Upper lobe of left lung (tissue), 6 donors: ENCODE results near the gene KRTAP10-9. TPM values are rescaled to one million over a fixed set of nuclear protein-coding genes. Genes with fewer than 3 reads are reported as not detected.
A peak's percentile ranks its signal among the peaks of the same experiment; 100 is the strongest.
"Not testable (repeated sequence)": the region's sequence is repeated elsewhere in the genome, so short reads cannot be mapped to it uniquely, and the experiment has no call there.

Experiments
- ATAC-seq, 2 donors: fragments of 200-7000 bp; cut with Tn5 transposase; one replicate each; pipeline ENCODE4 v1.9.1; 2022; ENCODE audit warnings: mild to moderate bottlenecking in 2 of 2, moderate library complexity in 2 of 2; ENCODE audit not compliant: low FRiP score in 2 of 2
- DNase-seq, 2 donors: peaks; one replicate each; pipeline ENCODE4 v3.0.0-alpha.2; 2019 to 2020
- H3K27ac ChIP-seq, 4 donors: fragments of 200-600 bp; sonication (generic); one replicate each; pipeline ENCODE4 v1.5.1; 2016 to 2019
- H3K27me3 ChIP-seq, 4 donors: fragments of 200-600 bp; sonication (generic); one replicate each; pipeline ENCODE4 v1.5.1; 2017 to 2019
- H3K36me3 ChIP-seq, 4 donors: fragments of 200-600 bp; sonication (generic); one replicate each; pipeline ENCODE4 v1.5.1; 2016 to 2019
- H3K4me1 ChIP-seq, 4 donors: fragments of 200-600 bp; sonication (generic); one replicate each; pipeline ENCODE4 v1.5.1; 2018 to 2019
- H3K4me3 ChIP-seq, 4 donors: fragments of 200-600 bp; sonication (generic); one replicate each; pipeline ENCODE4 v1.5.1; 2017 to 2019; ENCODE audit warnings: mild to moderate bottlenecking in 2 of 4, moderate library complexity in 1 of 4
- H3K9me3 ChIP-seq, 4 donors: fragments of 200-600 bp; sonication (generic); one replicate each; pipeline ENCODE4 v1.5.1; 2018 to 2019
- EP300 ChIP-seq, 4 donors: sonication (generic); formaldehyde crosslinking; IDR thresholded peaks; one replicate each; pipeline ENCODE4 v1.5.1; 2017; ENCODE audit warnings: antibody characterized with exemption in 4 of 4, control low read depth in 2 of 4
- POLR2A ChIP-seq, 4 donors: fragments of 450-650 bp; IDR thresholded peaks; one replicate each; pipeline ENCODE4 v1.5.1; 2016 to 2017; ENCODE audit warnings: antibody characterized with exemption in 4 of 4, mild to moderate bottlenecking in 2 of 4
- POLR2AphosphoS5 ChIP-seq, 2 donors: sonication (generic); formaldehyde crosslinking; IDR thresholded peaks; one replicate each; pipeline ENCODE4 v1.5.1; 2017; ENCODE audit warnings: antibody characterized with exemption in 2 of 2
- WGBS, 2 donors: methylation state at CpG; one replicate each; pipeline ENCODE4 v1.1.5; 2017 to 2018; 5-methylcytosine and 5-hydroxymethylcytosine counted together
- total RNA-seq, 6 donors: library from RNA; depleted of rRNA in 4 of 6; stranded (reverse); fragments of >200 nt in 4 of 6; gene quantifications; one replicate each; pipeline versions ENCODE4 v1.1.0 to v1.2.1, GENCODE V29; 2016 to 2021
- TF ChIP-seq, protein P1 (sequence below), 6 experiments: fragments of 450-650 bp in 4 of 6; fragments of 200-600 bp in 2 of 6; sonication (generic) in 2 of 6; IDR thresholded peaks; one replicate each; pipeline ENCODE4 v1.5.1; 2016 to 2019; ENCODE audit warnings: antibody characterized with exemption in 6 of 6
- donor health status: DM: no; HTN: no; CAD: no; lungs with moderate emphysema.
- donor health status: DM: no; HTN: yes; CAD: no; lungs with severe emphysema.

KRTAP10-9 gene
- total RNA-seq, 6 donors from 2014 or later: not detected

- DNase-seq: no peak
- no peak for ATAC-seq
- H3K27me3 ChIP-seq: no peaks in the 10 kb centered on the region
- H3K27ac ChIP-seq: no peak overlapping the region
- 78 to 83% methylated on average over 4 of the region's 4 CpGs for WGBS, 2 donors
- peaks cover 0 to 23% (median 8%) of the 10 kb centered on the region in 4 donors for H3K9me3 ChIP-seq
- no peak overlapping the region for H3K4me3 ChIP-seq
- no peaks in the 10 kb centered on the region for H3K4me1 ChIP-seq
- no peaks in the 10 kb centered on the region for H3K36me3 ChIP-seq
- TF ChIP-seq POLR2A (IDR thresholded peaks at IDR 0.05) (no peak), POLR2AphosphoS5 (IDR thresholded peaks at IDR 0.05) (no peak), EP300 (IDR thresholded peaks at IDR 0.05) (no peak)
- TF ChIP-seq, protein P1, sequence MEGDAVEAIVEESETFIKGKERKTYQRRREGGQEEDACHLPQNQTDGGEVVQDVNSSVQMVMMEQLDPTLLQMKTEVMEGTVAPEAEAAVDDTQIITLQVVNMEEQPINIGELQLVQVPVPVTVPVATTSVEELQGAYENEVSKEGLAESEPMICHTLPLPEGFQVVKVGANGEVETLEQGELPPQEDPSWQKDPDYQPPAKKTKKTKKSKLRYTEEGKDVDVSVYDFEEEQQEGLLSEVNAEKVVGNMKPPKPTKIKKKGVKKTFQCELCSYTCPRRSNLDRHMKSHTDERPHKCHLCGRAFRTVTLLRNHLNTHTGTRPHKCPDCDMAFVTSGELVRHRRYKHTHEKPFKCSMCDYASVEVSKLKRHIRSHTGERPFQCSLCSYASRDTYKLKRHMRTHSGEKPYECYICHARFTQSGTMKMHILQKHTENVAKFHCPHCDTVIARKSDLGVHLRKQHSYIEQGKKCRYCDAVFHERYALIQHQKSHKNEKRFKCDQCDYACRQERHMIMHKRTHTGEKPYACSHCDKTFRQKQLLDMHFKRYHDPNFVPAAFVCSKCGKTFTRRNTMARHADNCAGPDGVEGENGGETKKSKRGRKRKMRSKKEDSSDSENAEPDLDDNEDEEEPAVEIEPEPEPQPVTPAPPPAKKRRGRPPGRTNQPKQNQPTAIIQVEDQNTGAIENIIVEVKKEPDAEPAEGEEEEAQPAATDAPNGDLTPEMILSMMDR (IDR thresholded peaks at IDR 0.05): no peak
Observed at GRCh38 chr21:44606495-44606894, 20.4 kb upstream of the KRTAP10-9 start.

DNA sequence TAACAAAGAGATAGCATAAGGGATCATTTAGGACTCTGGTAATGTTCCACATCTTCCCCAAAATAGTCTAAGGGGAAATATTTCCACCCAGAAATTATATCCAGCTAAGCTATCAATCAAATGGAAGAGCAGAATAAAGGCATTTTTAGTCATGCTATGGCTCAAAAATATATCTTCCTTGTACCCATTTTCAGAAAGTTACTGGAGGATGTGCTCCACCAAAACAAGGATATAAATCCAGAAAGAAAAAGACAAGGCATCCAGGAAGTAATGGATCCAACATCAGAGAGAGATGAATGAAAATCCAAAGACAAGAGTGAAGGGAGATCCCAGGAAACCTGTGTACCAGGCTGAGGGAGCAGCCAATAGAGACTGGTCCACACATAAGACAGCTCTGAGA is 17.7 kb upstream of the KRTAP10-9 start:
- H3K4me1 ChIP-seq: no peaks in the 10 kb centered on the region
- no peak overlapping the region for H3K27ac ChIP-seq
- peaks cover 0 to 30% (median 10%) of the 10 kb centered on the region in 4 donors for H3K9me3 ChIP-seq
- TF ChIP-seq, protein P1 (IDR thresholded peaks at IDR 0.05): no peak
- no peak for TF ChIP-seq POLR2AphosphoS5 (IDR thresholded peaks at IDR 0.05)
- no peak for TF ChIP-seq EP300 (IDR thresholded peaks at IDR 0.05)
- TF ChIP-seq POLR2A (IDR thresholded peaks at IDR 0.05): no peak
- no peak for ATAC-seq
- H3K4me3 ChIP-seq: no peak overlapping the region
- peaks cover 0 to 3% (median 0%) of the 10 kb centered on the region in 4 donors for H3K27me3 ChIP-seq
- H3K36me3 ChIP-seq: no peaks in the 10 kb centered on the region
- DNase-seq: no peak

DNA sequence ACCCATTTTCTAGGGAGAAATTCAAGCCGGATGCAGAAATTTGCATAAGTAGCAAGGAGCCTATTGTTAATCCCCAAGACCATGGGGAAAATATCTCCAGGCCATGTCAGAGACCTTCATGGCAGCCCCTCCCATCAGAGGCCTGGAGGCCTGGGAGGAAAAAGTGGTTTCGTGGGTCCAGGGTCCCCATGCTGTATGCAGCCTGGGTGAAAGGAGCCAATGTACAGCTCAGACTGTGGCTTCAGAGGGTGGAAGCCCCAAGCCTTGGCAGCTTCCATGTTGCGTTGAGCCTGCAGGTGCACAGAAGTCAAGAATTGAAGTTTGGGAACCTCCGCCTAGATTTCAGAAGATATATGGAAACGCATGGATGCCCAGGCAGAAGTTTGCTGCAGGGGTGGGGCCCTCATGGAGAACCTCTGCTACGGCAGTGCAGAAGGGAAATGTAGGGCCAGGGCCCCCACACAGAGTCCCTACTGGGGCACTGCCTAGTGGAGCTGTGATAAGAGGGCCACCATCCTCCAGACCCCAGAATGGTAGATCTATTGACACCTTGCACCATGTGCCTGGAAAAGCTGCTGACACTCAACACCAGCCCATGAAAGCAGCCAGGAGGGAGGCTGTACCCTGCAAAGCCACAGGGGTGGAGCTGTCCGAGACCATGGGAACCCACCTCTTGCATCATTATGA is 16.6 kb upstream of the KRTAP10-9 start:
- not testable (repeated sequence) for ATAC-seq, H3K27ac ChIP-seq, H3K4me1 ChIP-seq, DNase-seq, H3K27me3 ChIP-seq, H3K4me3 ChIP-seq, H3K36me3 ChIP-seq
- 94 to 96% methylated on average over 6 to 7 of the region's 7 CpGs for WGBS, 2 donors
- peaks cover 0 to 30% (median 10%) of the 10 kb centered on the region in 4 donors for H3K9me3 ChIP-seq

GRCh38 chr21:44611551-44611950 is 15.3 kb upstream of the KRTAP10-9 start:
- no peak overlapping the region for H3K4me3 ChIP-seq
- TF ChIP-seq, protein P1 (IDR thresholded peaks at IDR 0.05): no peak
- TF ChIP-seq POLR2A (IDR thresholded peaks at IDR 0.05) (no peak), EP300 (IDR thresholded peaks at IDR 0.05) (no peak), POLR2AphosphoS5 (IDR thresholded peaks at IDR 0.05) (no peak)
- peaks cover 0 to 30% (median 10%) of the 10 kb centered on the region in 4 donors for H3K9me3 ChIP-seq
- 87 to 89% methylated on average over 4 of the region's 4 CpGs for WGBS, 2 donors
- no peaks in the 10 kb centered on the region for H3K4me1 ChIP-seq
- H3K27ac ChIP-seq: no peak overlapping the region
- H3K27me3 ChIP-seq: peaks cover 0 to 3% (median 0%) of the 10 kb centered on the region in 4 donors
- no peak for ATAC-seq
- no peaks in the 10 kb centered on the region for H3K36me3 ChIP-seq
- no peak for DNase-seq

DNA sequence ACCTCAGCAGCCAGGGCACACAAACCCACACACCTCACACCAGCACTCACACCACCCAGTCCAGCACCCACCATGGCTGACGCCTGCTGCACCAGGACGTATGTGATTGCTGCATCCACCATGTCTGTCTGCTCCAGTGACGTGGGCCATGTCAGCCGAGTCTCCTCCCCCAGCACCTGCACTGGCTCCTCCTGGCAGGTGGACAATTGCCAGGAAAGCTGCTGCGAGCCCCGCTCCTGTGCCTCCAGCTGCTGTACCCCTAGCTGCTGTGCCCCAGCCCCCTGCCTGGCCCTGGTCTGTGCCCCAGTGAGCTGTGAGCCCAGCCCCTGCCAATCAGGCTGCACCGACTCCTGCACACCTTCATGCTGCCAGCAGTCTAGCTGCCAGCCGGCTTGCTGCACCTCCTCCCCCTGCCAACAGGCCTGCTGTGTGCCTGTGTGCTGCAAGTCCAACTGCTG is 14.8 kb upstream of the KRTAP10-9 start, which contains the start of gene KRTAP10-8:
Gene KRTAP10-8, plus strand, starts transcription at position 51 of the 458 bp plus-strand sequence. Its CDS starts 22 bp downstream, at position 73.
- peak in 1 of 2 donors; percentile 58 for DNase-seq
- no peak within 1 kb of the TSS for H3K27ac ChIP-seq

More for the DNA sequence above, 14.8 kb upstream of the KRTAP10-9 start, which contains the start of gene KRTAP10-8:
- Histone ChIP-seq H3K9me3 (peaks cover 0 to 30% (median 10%) of the 10 kb centered on the region in 4 donors), H3K27me3 (peaks cover 0 to 3% (median 0%) of the 10 kb centered on the region in 4 donors), H3K4me1 (no peaks in the 10 kb centered on the region), H3K36me3 (no peaks in the 10 kb centered on the region), H3K4me3 (no peak within 1 kb of the TSS)
- TF ChIP-seq POLR2A (IDR thresholded peaks at IDR 0.05): no peak
- TF ChIP-seq EP300 (IDR thresholded peaks at IDR 0.05): no peak
- TF ChIP-seq POLR2AphosphoS5 (IDR thresholded peaks at IDR 0.05): no peak
- TF ChIP-seq, protein P1 (IDR thresholded peaks at IDR 0.05): no peak
- WGBS, 2 donors: 100% methylated on average over 3 of the region's 8 CpGs; no CpG with 5 or more reads in 1 of the 2 donors
- ATAC-seq: no peak
